NOMO-1 (cell line): Measurements from ENCODE around the gene COL28A1.

ENCODE experiments used
- DNase-seq, 2 experiments: peaks; one replicate each; lab custom pipeline; 2025; ENCODE audit not compliant: unreplicated experiment in 2 of 2; lab: John Stamatoyannopoulos, UW

COL28A1 gene

GRCh38 chr7:7522421-7522820, 13.3 kb downstream of the COL28A1 start:
- no peak for DNase-seq

- DNase-seq: no peak
Observed at GRCh38 chr7:7521259-7521658, 14.4 kb downstream of the COL28A1 start.

- no peak for DNase-seq
Observed at GRCh38 chr7:7519528-7519927, 16.1 kb downstream of the COL28A1 start.

- DNase-seq: no peak
Observed at GRCh38 chr7:7519056-7519455, 16.6 kb downstream of the COL28A1 start.

- peak; percentile 13 to 28 for DNase-seq
Observed at GRCh38 chr7:7517754-7518153, 17.9 kb downstream of the COL28A1 start.

GRCh38 chr7:7516662-7517061, 19.0 kb downstream of the COL28A1 start:
- no peak for DNase-seq

GRCh38 chr7:7516156-7516555, 19.5 kb downstream of the COL28A1 start:
- DNase-seq: no peak

GRCh38 chr7:7512861-7513597, 22.6 kb downstream of the COL28A1 start:
- DNase-seq: no peak

GRCh38 chr7:7510794-7511193, 24.9 kb downstream of the COL28A1 start:
- DNase-seq: no peak

GRCh38 chr7:7505915-7506314, 29.8 kb downstream of the COL28A1 start:
- DNase-seq: no peak

GRCh38 chr7:7504910-7505704, 30.6 kb downstream of the COL28A1 start:
- no peak for DNase-seq

- DNase-seq: no peak
Observed at GRCh38 chr7:7499892-7500291, 35.8 kb downstream of the COL28A1 start.

- no peak for DNase-seq
Observed at GRCh38 chr7:7498856-7499255, 36.8 kb downstream of the COL28A1 start.

GRCh38 chr7:7496311-7496710, 39.4 kb downstream of the COL28A1 start:
- DNase-seq: no peak

- DNase-seq: no peak
Observed at GRCh38 chr7:7495171-7495570, 40.5 kb downstream of the COL28A1 start.

GRCh38 chr7:7491044-7491443, 44.6 kb downstream of the COL28A1 start:
- no peak for DNase-seq

GRCh38 chr7:7490003-7490402, 45.7 kb downstream of the COL28A1 start:
- DNase-seq: no peak

- DNase-seq: no peak
Observed at GRCh38 chr7:7489546-7489945, 46.1 kb downstream of the COL28A1 start.

- DNase-seq: peak in 1 of 2 experiments; percentile 30
Observed at GRCh38 chr7:7486362-7486761, 49.3 kb downstream of the COL28A1 start.

- no peak for DNase-seq
Observed at GRCh38 chr7:7484072-7484471, 51.6 kb downstream of the COL28A1 start.

- no peak for DNase-seq
Observed at GRCh38 chr7:7481802-7482201, 53.9 kb downstream of the COL28A1 start.

- DNase-seq: no peak
Observed at GRCh38 chr7:7479275-7479805, 56.3 kb downstream of the COL28A1 start.
